ENCODE measurements around the gene RAI14. TPM values are rescaled to one million over a fixed set of nuclear protein-coding genes. Genes with fewer than 3 reads are reported as not detected.

RAI14 gene
- total and polyA plus RNA-seq, 2 donors (not counting 3 experiments of a cell fraction or from before 2014, with no cell fraction given), result 114 to 369 TPM

DNA sequence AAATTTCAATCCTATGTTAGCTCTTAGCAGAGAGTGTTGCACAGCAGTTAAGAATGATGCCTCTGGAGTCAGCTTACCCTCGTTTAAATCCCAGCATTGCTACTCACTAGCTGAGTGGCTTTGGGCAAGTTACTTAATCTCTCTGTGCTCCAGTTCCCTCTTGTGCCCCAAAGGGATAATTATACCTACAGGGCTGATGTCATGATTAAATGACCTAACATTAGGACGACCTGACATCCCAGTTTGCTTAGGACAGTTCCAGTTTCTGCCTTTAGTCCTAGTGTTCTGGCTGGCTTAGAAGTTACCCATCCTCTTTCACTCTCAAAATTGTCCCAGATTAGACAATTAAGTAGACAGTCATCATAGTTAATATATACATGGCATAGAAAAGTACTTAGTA, 4.3 kb upstream of the RAI14 start:
- no peak overlapping the region for H3K4me3 ChIP-seq (replicated peaks in 1 of 3; ENCODE audit: insufficient read depth in 1 of 3, low read depth in 1 of 3, low read length in 3 of 3)
- H3K4me2 ChIP-seq (ENCODE audit: insufficient read depth, low read length), result no peak overlapping the region
- no peak for TF ChIP-seq MYC (IDR thresholded peaks at IDR 0.05; ENCODE audit: low read depth, low read length)
- no peak for TF ChIP-seq CTCF (IDR thresholded peaks at IDR 0.05; ENCODE audit: extremely low read depth in 1 of 2, insufficient read depth in 1 of 2, low read depth in 1 of 2, low read length in 2 of 2)
- no peak for TF ChIP-seq GATA2 (IDR thresholded peaks at IDR 0.05; ENCODE audit: insufficient read depth, insufficient read length, low read depth, low read length)
- TF ChIP-seq POLR2A (IDR thresholded peaks at IDR 0.05; ENCODE audit: low read depth, low read length), result no peak
- no peak for TF ChIP-seq JUN (IDR thresholded peaks at IDR 0.05; ENCODE audit: borderline replicate concordance, insufficient read depth, insufficient read length, low read depth)
- TF ChIP-seq POLR2AphosphoS5 (IDR thresholded peaks at IDR 0.05; ENCODE audit: insufficient read depth, low read depth, low read length), result no peak
- no peak for TF ChIP-seq EZH2 (IDR thresholded peaks at IDR 0.05; ENCODE audit: borderline replicate concordance, low read depth, low read length, severe bottlenecking)
- TF ChIP-seq FOS (IDR thresholded peaks at IDR 0.05; ENCODE audit: borderline replicate concordance, insufficient read depth, low read length), result no peak
- no peak for TF ChIP-seq MAX (IDR thresholded peaks at IDR 0.05; ENCODE audit: insufficient read depth, insufficient read length)
- dilution Hi-C loops (cut with MboI; ENCODE audit: extremely low pct_ligation_motif_present, low sequenced_read_pairs), result no loop called here
- no peaks in the 10 kb centered on the region for H3K27me3 ChIP-seq (ENCODE audit: control insufficient read depth in 2 of 2, insufficient read depth in 2 of 2, low read length in 2 of 2)
- H2AFZ ChIP-seq (ENCODE audit: low read depth, low read length), result no peak overlapping the region
- H4K20me1 ChIP-seq (replicated peaks; ENCODE audit: control insufficient read depth, extremely low read depth, insufficient read depth, low read length), result no peaks in the 10 kb centered on the region
- DNase-seq (ENCODE audit: low read depth, low spot score) (no peak), FAIRE-seq (no peak)
- ChIA-PET CTCF (interaction anchor here (1.4 to 2.7 kb wide), 6 partner anchors 23 to 165 kb away, joined by 3 to 11 read pairs (median 4); no protein-coding TSS in a partner anchor), POLR2A (interaction anchor here (1.4 kb wide), 1 partner anchor 24 kb away, joined by 4 read pairs; no protein-coding TSS in a partner anchor)
- H3K4me1 ChIP-seq (ENCODE audit: control insufficient read depth, extremely low read depth, insufficient read depth, low read length), result peaks cover 31% of the 10 kb centered on the region
- no peaks in the 10 kb centered on the region for H3K9me1 ChIP-seq (replicated peaks; ENCODE audit: control insufficient read depth, extremely low read depth, insufficient read depth, low read length)
- intact Hi-C loops (cut with micrococcal nuclease), result no loop called here
- H3K9ac ChIP-seq (replicated peaks; ENCODE audit: extremely low read depth, insufficient read depth, low read length), result no peak overlapping the region
- peaks cover 4% of the 10 kb centered on the region for H3K79me2 ChIP-seq (ENCODE audit: control insufficient read depth, insufficient read depth, low read length)
- no peaks in the 10 kb centered on the region for H3K9me3 ChIP-seq (replicated peaks; ENCODE audit: control insufficient read depth, insufficient read depth, low read length)
- no peaks in the 10 kb centered on the region for H3K36me3 ChIP-seq (ENCODE audit: control insufficient read depth in 2 of 2, extremely low read depth in 1 of 2, insufficient read depth in 2 of 2, low read length in 2 of 2)
- BruUV-seq (replicated peaks), result no TSS peak
- no peak overlapping the region for H3K27ac ChIP-seq (ENCODE audit: insufficient read depth, low read depth, low read length)

All from endothelial cell of umbilical vein (primary cell).